Neural progenitor cell (in vitro differentiated cells): Measurements from ENCODE around the gene NEK6.

Source experiments
- EZH2 ChIP-seq: fragments of 200-600 bp; sonication (generic); IDR thresholded peaks from 2 replicates; pipeline ENCODE4 v1.6.1; 2017; ENCODE audit warnings: antibody characterized with exemption, mild to moderate bottlenecking, moderate library complexity
- EZH2phosphoT487 ChIP-seq: fragments of 200-600 bp; sonication (generic); IDR thresholded peaks from 2 replicates; pipeline ENCODE4 v1.6.1; 2017; ENCODE audit warnings: antibody characterized with exemption
- TF ChIP-seq, protein P1 (sequence below): fragments of 200-600 bp; sonication (generic); IDR thresholded peaks from 2 replicates; pipeline ENCODE4 v1.5.1; 2017; ENCODE audit warnings: antibody characterized with exemption, mild to moderate bottlenecking

DNA sequence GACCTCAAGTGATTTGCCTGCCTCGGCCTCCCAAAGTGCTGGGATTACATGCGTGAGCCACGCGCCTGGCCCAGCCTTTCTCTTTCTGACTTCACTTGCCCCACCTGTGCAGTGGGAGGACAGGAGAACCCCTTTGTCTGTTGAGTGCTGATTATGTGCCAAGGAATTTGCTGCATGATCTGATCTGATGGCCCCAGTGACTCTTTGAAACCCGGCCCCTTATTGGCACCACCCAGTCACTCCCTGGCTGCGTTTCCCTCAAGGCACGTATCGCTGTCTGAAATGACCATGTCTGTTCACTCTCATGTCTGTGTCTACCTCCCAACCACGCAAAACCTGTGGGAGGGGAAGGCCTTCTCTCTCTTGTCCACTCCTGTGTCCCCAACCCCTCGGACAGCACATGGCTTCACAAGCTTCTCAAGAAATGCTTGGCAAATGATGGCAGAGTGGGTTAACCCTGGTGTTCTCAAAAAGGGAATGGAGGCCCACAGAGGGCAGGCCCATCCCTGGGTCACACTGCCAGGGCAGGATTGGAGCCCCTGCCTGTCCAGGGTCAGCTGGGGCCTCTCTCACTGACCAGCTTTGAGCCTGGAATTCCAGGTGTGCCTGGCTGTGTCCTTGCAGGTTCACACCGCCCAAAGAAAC, 21.9 kb downstream of the NEK6 start:
- no peak for TF ChIP-seq EZH2
- TF ChIP-seq, protein P1, sequence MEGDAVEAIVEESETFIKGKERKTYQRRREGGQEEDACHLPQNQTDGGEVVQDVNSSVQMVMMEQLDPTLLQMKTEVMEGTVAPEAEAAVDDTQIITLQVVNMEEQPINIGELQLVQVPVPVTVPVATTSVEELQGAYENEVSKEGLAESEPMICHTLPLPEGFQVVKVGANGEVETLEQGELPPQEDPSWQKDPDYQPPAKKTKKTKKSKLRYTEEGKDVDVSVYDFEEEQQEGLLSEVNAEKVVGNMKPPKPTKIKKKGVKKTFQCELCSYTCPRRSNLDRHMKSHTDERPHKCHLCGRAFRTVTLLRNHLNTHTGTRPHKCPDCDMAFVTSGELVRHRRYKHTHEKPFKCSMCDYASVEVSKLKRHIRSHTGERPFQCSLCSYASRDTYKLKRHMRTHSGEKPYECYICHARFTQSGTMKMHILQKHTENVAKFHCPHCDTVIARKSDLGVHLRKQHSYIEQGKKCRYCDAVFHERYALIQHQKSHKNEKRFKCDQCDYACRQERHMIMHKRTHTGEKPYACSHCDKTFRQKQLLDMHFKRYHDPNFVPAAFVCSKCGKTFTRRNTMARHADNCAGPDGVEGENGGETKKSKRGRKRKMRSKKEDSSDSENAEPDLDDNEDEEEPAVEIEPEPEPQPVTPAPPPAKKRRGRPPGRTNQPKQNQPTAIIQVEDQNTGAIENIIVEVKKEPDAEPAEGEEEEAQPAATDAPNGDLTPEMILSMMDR, result no peak
- TF ChIP-seq EZH2phosphoT487, result no peak
